ENCODE measurements around the gene WDR75.
A peak's percentile ranks its signal among the peaks of the same experiment; 100 is the strongest.

WDR75 gene

GRCh38 chr2:189411860-189412259, 29.4 kb upstream of the WDR75 start:
- Histone ChIP-seq H3K27ac (replicated peaks) (no peak overlapping the region), H3K4me3 (replicated peaks; ENCODE audit: insufficient read depth, low read length) (no peak overlapping the region), H3K27me3 (ENCODE audit: insufficient read depth, poor library complexity, severe bottlenecking) (no peaks in the 10 kb centered on the region)
- DNase-seq (ENCODE audit: low read depth in 1 of 2, low spot score in 1 of 2), result no peak
- TF ChIP-seq SPI1 (IDR thresholded peaks at IDR 0.05; ENCODE audit: borderline replicate concordance, low read depth), result no peak

GRCh38 chr2:189412330-189412953, 28.8 kb upstream of the WDR75 start:
- H3K27ac ChIP-seq (replicated peaks), result no peak overlapping the region
- no peak for TF ChIP-seq POLR2AphosphoS5 (IDR thresholded peaks at IDR 0.05; ENCODE audit: low read depth)
- no peak for TF ChIP-seq REST (IDR thresholded peaks at IDR 0.05; ENCODE audit: insufficient replicate concordance, low read depth)
- TF ChIP-seq CTCF (IDR thresholded peaks at IDR 0.05; ENCODE audit: insufficient read depth, low read length), result peak; percentile 21
- no peak for TF ChIP-seq GABPA (IDR thresholded peaks at IDR 0.05; ENCODE audit: low read depth)
- TF ChIP-seq SPI1 (IDR thresholded peaks at IDR 0.05; ENCODE audit: borderline replicate concordance, low read depth), result no peak
- H3K27me3 ChIP-seq (ENCODE audit: insufficient read depth, poor library complexity, severe bottlenecking), result no peaks in the 10 kb centered on the region
- no peak overlapping the region for H3K4me3 ChIP-seq (replicated peaks; ENCODE audit: insufficient read depth, low read length)
- peak in 1 of 2 experiments; percentile 18 for DNase-seq (ENCODE audit: low read depth in 1 of 2, low spot score in 1 of 2)

- no peak for DNase-seq (ENCODE audit: low read depth in 1 of 2, low spot score in 1 of 2)
- TF ChIP-seq GABPA (IDR thresholded peaks at IDR 0.05; ENCODE audit: low read depth), result no peak
- TF ChIP-seq REST (IDR thresholded peaks at IDR 0.05; ENCODE audit: insufficient replicate concordance, low read depth), result no peak
- no peak for TF ChIP-seq POLR2AphosphoS5 (IDR thresholded peaks at IDR 0.05; ENCODE audit: low read depth)
- TF ChIP-seq SPI1 (IDR thresholded peaks at IDR 0.05; ENCODE audit: borderline replicate concordance, low read depth), result no peak
- no peak for TF ChIP-seq CTCF (IDR thresholded peaks at IDR 0.05; ENCODE audit: insufficient read depth, low read length)
- H3K4me3 ChIP-seq (replicated peaks; ENCODE audit: insufficient read depth, low read length), result no peak overlapping the region
- H3K27ac ChIP-seq (replicated peaks), result no peak overlapping the region
- no peaks in the 10 kb centered on the region for H3K27me3 ChIP-seq (ENCODE audit: insufficient read depth, poor library complexity, severe bottlenecking)
Observed at GRCh38 chr2:189413249-189413648, 28.0 kb upstream of the WDR75 start.

- no peak for DNase-seq (ENCODE audit: low read depth in 1 of 2, low spot score in 1 of 2)
- H3K27ac ChIP-seq (replicated peaks), result no peak overlapping the region
- H3K4me3 ChIP-seq (replicated peaks; ENCODE audit: insufficient read depth, low read length), result no peak overlapping the region
- no peaks in the 10 kb centered on the region for H3K27me3 ChIP-seq (ENCODE audit: insufficient read depth, poor library complexity, severe bottlenecking)
- no peak for TF ChIP-seq GABPA (IDR thresholded peaks at IDR 0.05; ENCODE audit: low read depth)
- no peak for TF ChIP-seq CTCF (IDR thresholded peaks at IDR 0.05; ENCODE audit: insufficient read depth, low read length)
- no peak for TF ChIP-seq REST (IDR thresholded peaks at IDR 0.05; ENCODE audit: insufficient replicate concordance, low read depth)
Observed at GRCh38 chr2:189421644-189422043, 19.6 kb upstream of the WDR75 start.

Measured in HL-60 (cell line).